Measurements from ENCODE around the gene PRRG1.

DNA sequence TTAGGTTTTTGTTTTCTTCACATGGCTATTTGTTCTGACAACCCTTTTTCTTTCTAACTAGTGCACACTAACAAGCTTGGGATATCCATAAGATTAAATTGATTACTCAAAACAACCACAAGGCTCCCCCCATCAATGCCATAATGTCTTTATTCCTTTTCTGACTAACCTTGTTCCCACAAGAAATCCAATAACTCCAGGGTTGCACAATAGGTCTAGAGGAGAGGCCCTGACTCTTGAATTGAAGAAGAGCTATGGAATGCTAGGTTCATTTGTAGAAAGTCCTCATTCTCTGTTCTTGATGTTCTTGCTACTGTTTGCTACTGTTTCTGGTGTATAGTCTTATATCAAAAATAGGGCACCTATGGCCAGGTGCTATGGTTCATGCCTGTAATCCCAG, 71.0 kb downstream of the PRRG1 start:
- TF ChIP-seq POLR2AphosphoS5 (IDR thresholded peaks at IDR 0.05; ENCODE audit: low read depth, low read length) (no peak), TAF1 (IDR thresholded peaks at IDR 0.05; ENCODE audit: low read depth, low read length) (no peak), SPI1 (IDR thresholded peaks at IDR 0.05; ENCODE audit: low read depth, low read length) (no peak), POLR2A (IDR thresholded peaks at IDR 0.05; ENCODE audit: low read depth, low read length) (no peak)
